Epithelial cell of umbilical artery (primary cell): ENCODE data around the gene MAP3K3. TPM values are rescaled to one million over a fixed set of nuclear protein-coding genes. Genes with fewer than 3 reads are reported as not detected.

ENCODE experiments used
- total RNA-seq: library from RNA; depleted of rRNA; stranded (reverse); fragments of >200 nt; gene quantifications from 2 replicates; pipeline ENCODE4 v1.2.3, GENCODE V29; 2014

The MAP3K3 gene
- total RNA-seq: 70.2 and 84.3 TPM in 2 replicates

GRCh38 chr17:63621684-63622573 lies at the start of gene MAP3K3:
TSS of gene MAP3K3 (plus strand) at chr17:63622417. CDS start at chr17:63622760, 343 bp downstream.

GRCh38 chr17:63600569-63601438 lies 21.4 kb upstream of the MAP3K3 start, which contains the start of gene TACO1:
TSS of gene TACO1 (plus strand) at chr17:63600895. CDS start at chr17:63601084, 189 bp downstream.

GRCh38 chr17:63699638-63700527 lies 77.7 kb downstream of the MAP3K3 start, which contains the start of gene LIMD2:
TSS of gene LIMD2 (minus strand) at chr17:63700125. CDS start at chr17:63699298, 827 bp downstream.

GRCh38 chr17:63741408-63742173 lies 119.4 kb downstream of the MAP3K3 start, which contains the start of gene STRADA:
TSS of gene STRADA (minus strand) at chr17:63741799. CDS start at chr17:63728369, 13,430 bp downstream.

Other genes with a start within 250 kb of the MAP3K3 start
- 13.6 and 26.4 TPM in 2 replicates for gene CYB561, start 176.1 kb upstream of the MAP3K3 start, total RNA-seq
- 17.2 and 52.6 TPM in 2 replicates for gene ACE, start 145.4 kb upstream of the MAP3K3 start, total RNA-seq
- gene KCNH6, start 99.1 kb upstream of the MAP3K3 start, total RNA-seq: under 0.01 TPM in 1 of 2 replicates, not detected in the other
- 15.3 and 20.5 TPM in 2 replicates for gene DCAF7, start 71.9 kb upstream of the MAP3K3 start, total RNA-seq
- 25.4 and 27.0 TPM in 2 replicates for gene TACO1, start 21.5 kb upstream of the MAP3K3 start, total RNA-seq
- 28.3 and 28.4 TPM in 2 replicates for gene LIMD2, start 77.7 kb downstream of the MAP3K3 start, total RNA-seq
- gene STRADA, start 119.4 kb downstream of the MAP3K3 start, total RNA-seq: 11.7 and 25.4 TPM in 2 replicates
- gene CCDC47, start 151.2 kb downstream of the MAP3K3 start, total RNA-seq: 86.4 and 114 TPM in 2 replicates
- gene DDX42, start 151.8 kb downstream of the MAP3K3 start, total RNA-seq: 64.6 and 65.4 TPM in 2 replicates
- 94.2 and 101 TPM in 2 replicates for gene PSMC5, start 205.0 kb downstream of the MAP3K3 start, total RNA-seq
- gene FTSJ3, start 205.2 kb downstream of the MAP3K3 start, total RNA-seq: 60.3 and 94.8 TPM in 2 replicates
- 64.1 and 83.2 TPM in 2 replicates for gene SMARCD2, start 220.3 kb downstream of the MAP3K3 start, total RNA-seq